Stimulated activated CD4-positive, alpha-beta T cell treated with anti-CD3 and anti-CD28 coated beads, TNF-alpha, amount 100 ng/mL, for 1 hour (primary cell): ENCODE data around the gene ALG12.
"Not testable (repeated sequence)": the region's sequence is repeated elsewhere in the genome, so short reads cannot be mapped to it uniquely, and the experiment has no call there.

Experiments
- DNase-seq, 3 donors: peaks; one replicate each; pipeline ENCODE4 v3.0.0-alpha.2; 2020; ENCODE audit warnings: low read depth in 3 of 3, low spot score in 1 of 3

The ALG12 gene

GRCh38 chr22:49871482-49871881, 46.8 kb downstream of the ALG12 start:
- DNase-seq: no peak

GRCh38 chr22:49869845-49870712, 48.2 kb downstream of the ALG12 start:
- DNase-seq: no peak

- no peak for DNase-seq
Measured at GRCh38 chr22:49869086-49869830, 49.0 kb downstream of the ALG12 start.

- DNase-seq: no peak
Measured at GRCh38 chr22:49867303-49868265, 50.7 kb downstream of the ALG12 start.

- DNase-seq: no peak
Measured at GRCh38 chr22:49866646-49867045, 51.6 kb downstream of the ALG12 start.

GRCh38 chr22:49866134-49866533, 52.1 kb downstream of the ALG12 start:
- no peak for DNase-seq

- no peak for DNase-seq
Measured at GRCh38 chr22:49865156-49865555, 53.1 kb downstream of the ALG12 start.

GRCh38 chr22:49863931-49864330, 54.3 kb downstream of the ALG12 start:
- no peak for DNase-seq

- no peak for DNase-seq
Measured at GRCh38 chr22:49862496-49862776, 55.8 kb downstream of the ALG12 start.

GRCh38 chr22:49861642-49862495, 56.4 kb downstream of the ALG12 start:
- DNase-seq: no peak

GRCh38 chr22:49858827-49859226, 59.4 kb downstream of the ALG12 start:
- DNase-seq: no peak

GRCh38 chr22:49856766-49857618, 61.2 kb downstream of the ALG12 start:
- no peak for DNase-seq

GRCh38 chr22:49856343-49856742, 61.9 kb downstream of the ALG12 start:
- no peak for DNase-seq

GRCh38 chr22:49855251-49855911, 62.9 kb downstream of the ALG12 start:
- no peak for DNase-seq

- DNase-seq: no peak
Measured at GRCh38 chr22:49853981-49854831, 64.0 kb downstream of the ALG12 start.

- DNase-seq: peak; percentile 97 to 99 (median 98)
Measured at GRCh38 chr22:49852898-49853894, 65.0 kb downstream of the ALG12 start, which contains the start of gene ZBED4. ZBED4 (plus strand) TSS chr22:49853844; CDS start chr22:49883663, 29,819 bp downstream.

- DNase-seq: not testable (repeated sequence)
Measured at GRCh38 chr22:49852568-49852897, 65.7 kb downstream of the ALG12 start.
